Measurements from ENCODE around the gene RHOV. TPM values are rescaled to one million over a fixed set of nuclear protein-coding genes. Genes with fewer than 3 reads are reported as not detected.

RHOV gene
- total RNA-seq, 1 donor from 2014 or later, result 3.6 TPM

- Histone ChIP-seq H3K27me3 (ENCODE audit: control insufficient read depth, insufficient read depth, low read length) (no peaks in the 10 kb centered on the region), H3K4me3 (ENCODE audit: low read depth, low read length) (no peak overlapping the region), H3K36me3 (ENCODE audit: control insufficient read depth, insufficient read depth, low read length) (no peaks in the 10 kb centered on the region)
- no peak for TF ChIP-seq CTCF (IDR thresholded peaks at IDR 0.05; ENCODE audit: insufficient read depth, low read length, poor library complexity, severe bottlenecking)
- DNase-seq (ENCODE audit: low read depth), result no peak
These were observed 18.5 kb upstream of the RHOV start for GRCh38 chr15:40892447-40893012.

DNA sequence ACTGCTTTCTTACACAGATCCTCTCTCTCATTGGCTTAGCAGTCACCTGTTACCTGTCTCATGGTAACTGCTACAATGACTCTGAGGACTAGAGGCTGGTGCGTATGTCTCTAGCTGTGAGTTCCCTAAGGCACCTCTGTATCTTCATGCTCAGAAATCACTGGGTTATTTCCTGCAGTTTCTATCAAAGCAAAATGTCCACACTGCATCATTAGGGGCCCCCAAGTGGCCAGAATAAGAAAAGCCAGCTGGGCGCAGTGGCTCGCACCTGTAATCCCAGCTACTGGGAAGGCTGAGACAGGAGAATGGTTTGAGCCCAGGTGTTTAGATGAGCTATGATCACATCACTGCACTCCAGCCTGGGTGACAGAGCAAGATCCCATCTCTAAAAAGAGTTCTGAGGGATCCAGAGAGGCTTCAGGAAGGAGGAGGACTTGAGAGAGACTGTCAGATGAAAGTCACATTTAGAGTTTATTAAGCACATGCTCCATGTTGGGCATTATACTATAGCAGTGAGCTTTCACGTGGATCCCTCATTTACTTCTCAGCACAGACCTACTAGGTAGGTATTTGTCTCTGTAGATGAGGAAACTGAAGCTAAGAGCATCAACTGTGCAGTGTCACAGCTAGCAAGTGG is 17.9 kb upstream of the RHOV start:
- peak; percentile 80 for TF ChIP-seq CTCF (IDR thresholded peaks at IDR 0.05; ENCODE audit: insufficient read depth, low read length, poor library complexity, severe bottlenecking)
- Histone ChIP-seq H3K36me3 (ENCODE audit: control insufficient read depth, insufficient read depth, low read length) (no peaks in the 10 kb centered on the region), H3K4me3 (ENCODE audit: low read depth, low read length) (no peak overlapping the region), H3K27me3 (ENCODE audit: control insufficient read depth, insufficient read depth, low read length) (no peaks in the 10 kb centered on the region)
- no peak for DNase-seq (ENCODE audit: low read depth)

GRCh38 chr15:40891138-40891537 is 17.1 kb upstream of the RHOV start:
- Histone ChIP-seq H3K27me3 (ENCODE audit: control insufficient read depth, insufficient read depth, low read length) (no peaks in the 10 kb centered on the region), H3K4me3 (ENCODE audit: low read depth, low read length) (no peak overlapping the region), H3K36me3 (ENCODE audit: control insufficient read depth, insufficient read depth, low read length) (no peaks in the 10 kb centered on the region)
- TF ChIP-seq CTCF (IDR thresholded peaks at IDR 0.05; ENCODE audit: insufficient read depth, low read length, poor library complexity, severe bottlenecking), result no peak
- DNase-seq (ENCODE audit: low read depth), result no peak

GRCh38 chr15:40889112-40889511 is 15.1 kb upstream of the RHOV start:
- no peak for DNase-seq (ENCODE audit: low read depth)
- TF ChIP-seq CTCF (IDR thresholded peaks at IDR 0.05; ENCODE audit: insufficient read depth, low read length, poor library complexity, severe bottlenecking), result no peak

GRCh38 chr15:40886586-40886985 is 12.6 kb upstream of the RHOV start:
- Histone ChIP-seq H3K27me3 (ENCODE audit: control insufficient read depth, insufficient read depth, low read length) (no peaks in the 10 kb centered on the region), H3K4me3 (ENCODE audit: low read depth, low read length) (no peak overlapping the region), H3K36me3 (ENCODE audit: control insufficient read depth, insufficient read depth, low read length) (no peaks in the 10 kb centered on the region)
- no peak for TF ChIP-seq CTCF (IDR thresholded peaks at IDR 0.05; ENCODE audit: insufficient read depth, low read length, poor library complexity, severe bottlenecking)
- DNase-seq (ENCODE audit: low read depth), result no peak

More at GRCh38 chr15:40889112-40889511, 15.1 kb upstream of the RHOV start:
- no peaks in the 10 kb centered on the region for H3K27me3 ChIP-seq (ENCODE audit: control insufficient read depth, insufficient read depth, low read length)
- H3K4me3 ChIP-seq (ENCODE audit: low read depth, low read length), result no peak overlapping the region
- H3K36me3 ChIP-seq (ENCODE audit: control insufficient read depth, insufficient read depth, low read length), result no peaks in the 10 kb centered on the region

DNA sequence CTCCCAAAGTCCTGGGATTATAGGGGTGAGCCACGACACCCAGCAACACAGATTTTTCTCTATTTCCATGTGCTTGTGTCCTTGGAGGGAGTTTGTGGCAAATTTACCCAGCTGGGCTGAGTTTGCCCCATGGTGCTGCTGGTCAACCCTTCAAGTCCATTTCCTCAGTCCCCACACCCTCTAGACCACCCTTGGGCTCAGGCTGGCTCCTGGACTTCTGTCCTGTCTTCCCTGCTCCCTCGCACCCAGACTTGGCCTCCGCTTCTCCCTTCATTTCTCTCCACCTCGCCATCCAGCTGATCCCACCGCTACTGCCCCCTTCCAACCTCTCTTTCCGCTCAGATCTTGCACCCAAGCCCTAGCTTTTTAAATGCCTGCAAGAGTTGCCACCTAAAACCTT is 7.3 kb upstream of the RHOV start:
- no peak for DNase-seq (ENCODE audit: low read depth)
- H3K36me3 ChIP-seq (ENCODE audit: control insufficient read depth, insufficient read depth, low read length), result no peaks in the 10 kb centered on the region

More for the DNA sequence above, 7.3 kb upstream of the RHOV start:
- no peaks in the 10 kb centered on the region for H3K27me3 ChIP-seq (ENCODE audit: control insufficient read depth, insufficient read depth, low read length)
- no peak overlapping the region for H3K4me3 ChIP-seq (ENCODE audit: low read depth, low read length)
- TF ChIP-seq CTCF (IDR thresholded peaks at IDR 0.05; ENCODE audit: insufficient read depth, low read length, poor library complexity, severe bottlenecking), result no peak

Data from kidney epithelial cell (primary cell).